SU-DHL-6 (cell line): ENCODE results near the gene C16orf95.

Source experiments
- CTCF ChIP-seq: fragments of 200-600 bp; sonication (generic); IDR thresholded peaks from one replicate; pipeline ENCODE4 v1.5.1; 2017; ENCODE audit warnings: antibody characterized with exemption, mild to moderate bottlenecking, low read length, moderate library complexity; ENCODE audit not compliant: insufficient read depth, poor library complexity, severe bottlenecking
- EZH2phosphoT487 ChIP-seq: fragments of 200-600 bp; sonication (generic), shearing (Covaris generic); conservative IDR thresholded peaks from 2 replicates; pipeline ENCODE4 v1.6.1; 2018; ENCODE audit warnings: mild to moderate bottlenecking, antibody characterized with exemption, low read length, moderate library complexity, mixed read lengths

- TF ChIP-seq CTCF (peak; percentile 56), EZH2phosphoT487 (no peak)
These were observed 38.8 kb downstream of the C16orf95 start for GRCh38 chr16:87278191-87279093.
